Subcutaneous adipose tissue (tissue), 4 donors: ENCODE results near the gene TAS1R2. TPM values are rescaled to one million over a fixed set of nuclear protein-coding genes. Genes with fewer than 3 reads are reported as not detected.

Experiments used
- total RNA-seq, 4 donors: library from RNA; depleted of rRNA; stranded (reverse); fragments of >200 nt; gene quantifications; one replicate each; pipeline ENCODE4 v1.1.0, GENCODE V29; 2016
- TF ChIP-seq, protein P1 (sequence below): fragments of 450-650 bp; IDR thresholded peaks from one replicate; pipeline ENCODE4 v1.5.1; 2016; ENCODE audit warnings: low read depth, mild to moderate bottlenecking, control low read depth, antibody characterized with exemption, moderate library complexity

TAS1R2 gene
- total RNA-seq, 4 donors from 2014 or later: not detected

DNA sequence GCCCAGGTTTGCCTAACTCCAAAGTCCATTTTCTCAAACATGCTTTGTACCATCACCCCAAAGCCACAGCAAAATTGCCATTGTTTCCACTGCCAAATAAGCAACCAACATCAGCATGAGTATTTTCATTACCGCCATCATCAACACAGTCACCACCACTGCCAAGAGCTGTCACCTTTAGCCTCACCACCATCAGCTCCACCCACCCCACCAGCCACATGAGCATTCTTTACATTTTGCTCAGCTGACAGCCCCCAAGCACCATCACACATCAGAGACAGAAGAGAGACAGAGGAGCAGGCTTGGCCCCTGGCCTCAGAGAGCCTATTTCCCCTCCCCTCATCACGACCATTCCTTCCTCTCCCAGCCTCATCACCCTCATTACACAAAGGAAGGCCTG lies 42.7 kb downstream of the TAS1R2 start:
- TF ChIP-seq, protein P1, sequence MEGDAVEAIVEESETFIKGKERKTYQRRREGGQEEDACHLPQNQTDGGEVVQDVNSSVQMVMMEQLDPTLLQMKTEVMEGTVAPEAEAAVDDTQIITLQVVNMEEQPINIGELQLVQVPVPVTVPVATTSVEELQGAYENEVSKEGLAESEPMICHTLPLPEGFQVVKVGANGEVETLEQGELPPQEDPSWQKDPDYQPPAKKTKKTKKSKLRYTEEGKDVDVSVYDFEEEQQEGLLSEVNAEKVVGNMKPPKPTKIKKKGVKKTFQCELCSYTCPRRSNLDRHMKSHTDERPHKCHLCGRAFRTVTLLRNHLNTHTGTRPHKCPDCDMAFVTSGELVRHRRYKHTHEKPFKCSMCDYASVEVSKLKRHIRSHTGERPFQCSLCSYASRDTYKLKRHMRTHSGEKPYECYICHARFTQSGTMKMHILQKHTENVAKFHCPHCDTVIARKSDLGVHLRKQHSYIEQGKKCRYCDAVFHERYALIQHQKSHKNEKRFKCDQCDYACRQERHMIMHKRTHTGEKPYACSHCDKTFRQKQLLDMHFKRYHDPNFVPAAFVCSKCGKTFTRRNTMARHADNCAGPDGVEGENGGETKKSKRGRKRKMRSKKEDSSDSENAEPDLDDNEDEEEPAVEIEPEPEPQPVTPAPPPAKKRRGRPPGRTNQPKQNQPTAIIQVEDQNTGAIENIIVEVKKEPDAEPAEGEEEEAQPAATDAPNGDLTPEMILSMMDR: no peak

DNA sequence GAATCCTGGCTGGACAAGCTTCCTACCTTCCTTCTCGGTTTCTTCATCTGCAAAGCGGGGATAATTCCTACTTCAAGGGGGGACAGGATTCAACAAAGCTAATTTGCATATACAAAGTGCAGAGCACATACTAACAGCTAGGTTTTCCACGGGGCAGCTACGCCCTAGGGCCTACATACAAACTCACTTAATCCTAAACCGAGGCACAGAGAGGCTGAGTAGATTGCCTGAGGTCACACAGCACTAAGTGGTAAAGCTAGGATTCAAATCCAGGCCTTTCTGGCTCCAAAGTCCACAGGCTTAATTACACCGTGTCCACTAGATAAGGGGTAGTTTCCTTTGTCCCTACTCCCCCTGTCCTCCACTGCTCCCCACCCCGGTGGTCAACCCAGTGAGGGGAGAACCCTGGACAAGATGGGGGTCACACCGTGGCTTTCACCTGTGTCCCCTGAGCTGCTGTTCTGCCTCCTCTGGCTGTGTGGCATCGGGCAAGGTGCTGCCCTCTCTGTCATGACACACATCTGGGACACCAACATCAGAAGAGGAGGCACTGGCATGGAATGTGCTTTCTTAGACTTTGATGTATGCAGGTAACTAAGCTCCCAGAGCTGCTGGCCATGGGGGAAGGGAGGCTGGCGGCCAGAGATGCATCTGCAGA lies 44.5 kb downstream of the TAS1R2 start:
- TF ChIP-seq, protein P1: no peak

DNA sequence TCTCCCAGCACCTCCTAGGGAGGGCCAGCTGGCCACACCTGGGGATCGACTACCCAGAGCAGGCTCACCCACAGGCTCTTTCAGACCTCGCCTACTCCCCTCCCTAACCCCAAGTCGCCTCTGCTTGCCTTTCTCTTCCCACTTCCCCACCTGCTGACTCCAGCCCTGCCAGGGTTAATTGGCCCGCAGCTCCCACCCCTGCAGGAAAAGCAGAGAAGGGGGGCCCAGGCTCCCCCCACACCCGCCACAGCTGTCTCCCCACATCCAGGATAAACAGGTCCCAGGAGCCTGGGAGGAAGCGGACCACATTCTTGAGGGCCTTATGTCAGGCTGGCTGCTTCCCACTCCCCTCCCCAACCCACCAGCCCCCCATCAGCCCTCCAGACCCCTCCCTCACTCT lies 45.0 kb downstream of the TAS1R2 start:
- TF ChIP-seq, protein P1: no peak

DNA sequence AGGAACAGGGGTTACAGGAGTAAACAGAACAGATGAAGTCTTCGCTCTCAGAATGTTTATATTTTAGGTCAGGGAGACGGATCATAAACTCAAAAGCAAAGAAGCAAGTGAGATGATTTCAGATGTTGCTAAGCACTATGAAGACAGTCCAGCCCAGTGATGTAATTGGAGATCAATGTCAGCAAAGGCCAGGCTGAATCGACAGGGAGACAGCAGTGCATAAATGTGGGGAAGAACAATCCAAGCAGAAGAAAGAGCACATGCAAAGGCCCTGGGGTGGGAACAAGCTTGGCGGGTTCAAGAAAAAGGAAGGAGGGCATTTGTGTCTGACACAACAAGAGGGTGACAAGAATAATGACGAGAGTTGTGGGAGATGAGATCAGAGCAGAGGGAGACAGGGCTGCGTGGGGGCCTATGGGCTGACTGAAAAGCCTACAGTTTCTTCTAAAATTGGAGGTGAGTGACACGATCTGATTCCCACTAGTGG lies 47.0 kb downstream of the TAS1R2 start:
- TF ChIP-seq, protein P1: no peak

DNA sequence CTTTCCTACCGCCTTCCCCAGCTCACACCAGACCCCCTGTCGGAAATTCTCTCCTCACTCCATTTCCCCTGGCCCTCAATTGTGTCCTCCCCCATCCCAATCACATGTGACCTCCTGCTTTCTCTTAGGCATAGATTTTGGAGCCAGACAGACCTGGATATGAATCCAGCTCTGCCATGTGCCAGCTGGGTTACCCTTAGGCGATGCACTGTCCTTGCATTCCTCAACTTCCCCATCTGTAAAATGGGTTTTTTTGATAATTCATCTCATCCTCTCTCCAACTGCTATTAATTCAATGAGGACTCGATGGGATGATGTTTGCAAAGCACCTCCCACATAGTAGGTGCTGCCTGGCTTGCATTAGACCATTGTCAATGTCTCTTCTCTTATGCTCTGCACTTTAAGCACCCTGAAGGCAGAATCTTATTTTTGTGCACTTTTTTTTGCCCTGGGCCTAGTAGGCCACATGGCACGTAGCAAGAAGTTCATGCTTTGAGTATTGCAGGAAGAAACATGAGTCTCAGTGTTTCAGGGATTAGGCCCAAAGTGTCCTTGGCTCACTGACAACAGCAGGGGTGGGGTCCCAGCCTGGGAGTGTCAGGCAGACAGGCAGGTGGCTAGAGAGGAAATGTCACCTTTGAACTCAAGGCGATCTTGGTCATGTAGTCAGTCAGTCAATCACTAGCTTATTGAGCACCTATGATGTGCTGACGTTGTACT lies 47.6 kb downstream of the TAS1R2 start:
- TF ChIP-seq, protein P1: no peak

DNA sequence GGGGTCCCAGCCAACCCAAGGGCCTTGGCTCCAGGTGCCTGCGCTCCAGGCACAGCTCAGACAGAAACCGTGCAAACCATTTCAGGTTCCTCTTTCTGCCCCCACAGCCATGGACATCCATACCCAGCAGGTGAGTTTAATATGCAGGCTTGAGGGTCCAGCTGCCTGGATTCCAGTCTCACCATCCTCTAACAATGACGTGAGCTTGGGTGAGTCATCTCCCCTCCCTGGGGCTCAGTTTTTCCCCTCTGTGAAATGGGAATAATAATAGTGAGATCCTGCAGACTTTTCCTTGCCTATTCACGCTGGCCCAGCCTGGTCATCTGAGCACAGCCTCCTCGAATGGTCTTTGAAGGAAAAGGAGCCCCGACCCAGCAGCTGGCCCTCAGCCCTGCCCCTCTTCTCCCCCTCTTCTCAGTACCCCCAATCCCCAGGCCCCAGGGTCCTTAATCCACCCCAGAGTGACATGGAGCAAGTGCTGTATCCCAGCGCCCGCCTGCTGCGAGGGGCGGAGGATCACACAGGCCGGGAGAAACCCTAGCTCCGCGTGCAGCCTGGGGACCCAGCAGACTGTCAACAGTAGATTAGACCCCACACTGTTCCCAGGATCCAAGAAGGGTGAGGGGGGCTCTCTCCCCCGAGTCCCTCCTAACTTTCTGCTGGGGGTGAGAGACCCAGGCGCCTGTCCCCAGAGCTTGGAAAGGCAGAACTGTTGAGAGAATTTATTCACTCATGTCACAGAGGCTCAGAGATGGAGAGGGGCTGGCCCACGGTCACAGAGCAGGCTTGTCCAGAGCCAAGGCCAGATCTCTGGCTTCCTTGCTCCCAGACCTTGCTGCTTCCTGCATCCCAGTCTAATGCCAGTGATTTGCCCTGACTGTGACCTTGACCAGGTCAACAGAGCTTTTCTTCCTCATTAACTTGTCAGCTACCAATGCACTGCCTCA lies 49.2 kb downstream of the TAS1R2 start:
- TF ChIP-seq, protein P1: no peak

DNA sequence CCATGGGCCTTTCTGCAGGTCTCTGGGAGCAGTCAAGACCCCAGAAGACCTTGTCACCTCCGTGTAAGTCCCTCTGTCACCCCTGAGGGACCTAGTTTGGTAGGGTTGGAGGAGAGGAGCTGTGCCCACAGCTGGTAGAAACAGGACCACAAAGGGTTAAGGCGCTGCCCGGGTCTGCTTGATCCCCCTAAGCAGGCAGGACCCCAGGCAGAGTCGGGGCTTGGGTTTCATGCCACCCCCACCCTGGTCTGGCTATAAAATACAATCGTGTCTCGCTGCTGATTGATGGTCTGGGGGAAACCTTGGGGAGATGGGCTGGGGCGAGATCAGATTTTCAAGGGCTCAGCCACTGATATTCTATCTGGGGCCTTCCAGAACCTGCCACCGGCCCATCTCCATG lies 50.9 kb downstream of the TAS1R2 start:
- TF ChIP-seq, protein P1: no peak
